Measurements from ENCODE around the gene CEMIP. TPM values are rescaled to one million over a fixed set of nuclear protein-coding genes. Genes with fewer than 3 reads are reported as not detected.
A peak's percentile ranks its signal among the peaks of the same experiment; 100 is the strongest.

The CEMIP gene
- polyA plus RNA-seq, 1 donor (not counting 4 experiments of a cell fraction or from before 2014, with no cell fraction given), result 2.3 TPM

DNA sequence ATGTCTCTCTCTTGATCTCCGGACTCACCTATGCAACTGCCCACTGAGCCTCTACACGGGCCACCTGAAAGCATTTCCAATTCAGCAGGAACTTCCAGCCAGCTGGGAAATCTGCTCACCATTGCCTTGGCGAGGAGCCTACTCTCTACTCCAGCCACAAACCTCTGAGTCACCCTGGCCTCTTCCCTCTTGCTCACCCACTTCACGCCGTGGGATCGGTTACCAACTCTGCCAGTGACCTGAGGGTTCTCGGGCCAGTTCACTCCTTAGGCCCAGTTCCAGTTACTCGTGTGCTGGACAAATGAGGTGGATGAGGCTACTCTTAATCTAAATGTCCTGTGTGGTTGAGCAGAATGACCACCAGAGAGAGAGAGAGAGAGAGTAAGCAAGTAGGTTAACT, 70.1 kb downstream of the CEMIP start:
- no peak overlapping the region for H2AFZ ChIP-seq (ENCODE audit: control insufficient read depth, low read length)
- peaks cover 61% of the 10 kb centered on the region for H3K4me1 ChIP-seq (ENCODE audit: control insufficient read depth, extremely low read depth, insufficient read depth, low read length)
- H3K9ac ChIP-seq (ENCODE audit: control insufficient read depth, extremely low read depth, insufficient read depth, low read length), result no peak overlapping the region
- dilution Hi-C loops (cut with MboI; ENCODE audit: extremely low pct_ligation_motif_present, low sequenced_read_pairs), result no loop called here
- H3K9me1 ChIP-seq (ENCODE audit: control insufficient read depth, extremely low read depth, insufficient read depth, low read length), result no peaks in the 10 kb centered on the region
- no peak overlapping the region for H3K27ac ChIP-seq (ENCODE audit: control insufficient read depth, insufficient read depth, low read length)
- FAIRE-seq, result peak; percentile 99
- no peaks in the 10 kb centered on the region for H3K79me2 ChIP-seq (ENCODE audit: control insufficient read depth, insufficient read depth, low read length)
- H3K36me3 ChIP-seq (ENCODE audit: control insufficient read depth in 2 of 2, extremely low read depth in 1 of 2, insufficient read depth in 2 of 2, low read length in 2 of 2), result no peaks in the 10 kb centered on the region
- no peaks in the 10 kb centered on the region for H3K9me3 ChIP-seq (ENCODE audit: control insufficient read depth, low read depth, low read length)
- no peaks in the 10 kb centered on the region for H3K27me3 ChIP-seq (ENCODE audit: control insufficient read depth, extremely low read depth, insufficient read depth, low read length)
- no peaks in the 10 kb centered on the region for H4K20me1 ChIP-seq (ENCODE audit: control insufficient read depth, extremely low read depth, insufficient read depth, low read length)
- TF ChIP-seq EZH2 (IDR thresholded peaks at IDR 0.05; ENCODE audit: low read length), result no peak
- TF ChIP-seq, protein P1, sequence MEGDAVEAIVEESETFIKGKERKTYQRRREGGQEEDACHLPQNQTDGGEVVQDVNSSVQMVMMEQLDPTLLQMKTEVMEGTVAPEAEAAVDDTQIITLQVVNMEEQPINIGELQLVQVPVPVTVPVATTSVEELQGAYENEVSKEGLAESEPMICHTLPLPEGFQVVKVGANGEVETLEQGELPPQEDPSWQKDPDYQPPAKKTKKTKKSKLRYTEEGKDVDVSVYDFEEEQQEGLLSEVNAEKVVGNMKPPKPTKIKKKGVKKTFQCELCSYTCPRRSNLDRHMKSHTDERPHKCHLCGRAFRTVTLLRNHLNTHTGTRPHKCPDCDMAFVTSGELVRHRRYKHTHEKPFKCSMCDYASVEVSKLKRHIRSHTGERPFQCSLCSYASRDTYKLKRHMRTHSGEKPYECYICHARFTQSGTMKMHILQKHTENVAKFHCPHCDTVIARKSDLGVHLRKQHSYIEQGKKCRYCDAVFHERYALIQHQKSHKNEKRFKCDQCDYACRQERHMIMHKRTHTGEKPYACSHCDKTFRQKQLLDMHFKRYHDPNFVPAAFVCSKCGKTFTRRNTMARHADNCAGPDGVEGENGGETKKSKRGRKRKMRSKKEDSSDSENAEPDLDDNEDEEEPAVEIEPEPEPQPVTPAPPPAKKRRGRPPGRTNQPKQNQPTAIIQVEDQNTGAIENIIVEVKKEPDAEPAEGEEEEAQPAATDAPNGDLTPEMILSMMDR (optimal IDR thresholded peaks at IDR 0.05 in 1 of 3, IDR thresholded peaks at IDR 0.05 in 1 of 3, conservative IDR thresholded peaks at IDR 0.05 in 1 of 3; ENCODE audit: extremely low read depth in 1 of 3, insufficient read depth in 2 of 3, low read length in 3 of 3), result no peak
- H3K4me2 ChIP-seq (ENCODE audit: control insufficient read depth, extremely low read depth, insufficient read depth, low read depth, low read length), result peak overlapping the region; percentile 31
- no peak overlapping the region for H3K4me3 ChIP-seq (ENCODE audit: control insufficient read depth in 2 of 3, extremely low read depth in 1 of 3, insufficient read depth in 2 of 3, low read depth in 1 of 3, low read length in 3 of 3)
- DNase-seq (ENCODE audit: low read depth, low spot score), result no peak

DNA sequence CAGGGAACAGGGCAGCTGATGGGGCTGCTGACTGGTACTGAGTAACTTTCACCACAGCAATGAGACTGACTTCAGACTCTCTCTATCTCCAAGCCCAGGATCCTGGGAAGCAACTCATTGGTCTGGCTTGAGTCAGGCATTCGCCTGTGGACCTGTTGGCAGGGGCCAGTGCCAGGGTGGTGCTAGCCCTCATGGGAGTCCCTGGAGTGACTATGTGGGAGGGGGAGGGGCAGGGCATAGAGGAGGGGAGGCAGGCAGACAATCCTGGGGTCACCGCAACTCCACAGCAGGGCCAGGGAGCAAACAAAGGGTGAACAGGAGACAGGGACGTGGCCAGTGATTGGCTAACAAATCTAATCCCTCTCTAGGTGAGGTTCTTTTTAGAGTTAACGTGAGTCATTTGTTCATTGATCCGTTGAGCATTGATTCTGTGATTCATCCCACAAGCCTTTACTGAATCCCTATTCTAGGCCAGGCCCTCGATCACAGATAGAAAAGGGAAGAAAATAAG, 71.8 kb downstream of the CEMIP start:
- Histone ChIP-seq H3K9me1 (ENCODE audit: control insufficient read depth, extremely low read depth, insufficient read depth, low read length) (no peaks in the 10 kb centered on the region), H3K9ac (ENCODE audit: control insufficient read depth, extremely low read depth, insufficient read depth, low read length) (no peak overlapping the region), H3K79me2 (ENCODE audit: control insufficient read depth, insufficient read depth, low read length) (no peaks in the 10 kb centered on the region), H3K27me3 (ENCODE audit: control insufficient read depth, extremely low read depth, insufficient read depth, low read length) (no peaks in the 10 kb centered on the region), H3K27ac (ENCODE audit: control insufficient read depth, insufficient read depth, low read length) (peak overlapping the region; percentile 37), H4K20me1 (ENCODE audit: control insufficient read depth, extremely low read depth, insufficient read depth, low read length) (no peaks in the 10 kb centered on the region), H2AFZ (ENCODE audit: control insufficient read depth, low read length) (peak overlapping the region; percentile 13), H3K36me3 (ENCODE audit: control insufficient read depth in 2 of 2, extremely low read depth in 1 of 2, insufficient read depth in 2 of 2, low read length in 2 of 2) (no peaks in the 10 kb centered on the region), H3K4me3 (ENCODE audit: control insufficient read depth in 2 of 3, extremely low read depth in 1 of 3, insufficient read depth in 2 of 3, low read depth in 1 of 3, low read length in 3 of 3) (no peak overlapping the region), H3K9me3 (ENCODE audit: control insufficient read depth, low read depth, low read length) (no peaks in the 10 kb centered on the region), H3K4me2 (ENCODE audit: control insufficient read depth, extremely low read depth, insufficient read depth, low read depth, low read length) (peak overlapping the region; percentile 77), H3K4me1 (ENCODE audit: control insufficient read depth, extremely low read depth, insufficient read depth, low read length) (peaks cover 57% of the 10 kb centered on the region)
- dilution Hi-C loops (cut with MboI; ENCODE audit: extremely low pct_ligation_motif_present, low sequenced_read_pairs), result no loop called here
- FAIRE-seq (peak; percentile 73), DNase-seq (ENCODE audit: low read depth, low spot score) (peak; percentile 66)
- TF ChIP-seq, protein P1 (optimal IDR thresholded peaks at IDR 0.05 in 1 of 3, IDR thresholded peaks at IDR 0.05 in 1 of 3, conservative IDR thresholded peaks at IDR 0.05 in 1 of 3; ENCODE audit: extremely low read depth in 1 of 3, insufficient read depth in 2 of 3, low read length in 3 of 3), result no peak
- no peak for TF ChIP-seq EZH2 (IDR thresholded peaks at IDR 0.05; ENCODE audit: low read length)

All from keratinocyte (primary cell).